Adrenal gland (tissue), 5 donors: ENCODE results near the gene FAM229A.

Experiments
- POLR2A ChIP-seq, 2 donors: fragments of 450-650 bp; IDR thresholded peaks; one replicate each; pipeline ENCODE4 v1.6.1; 2017; ENCODE audit warnings: antibody characterized with exemption in 2 of 2, mild to moderate bottlenecking in 2 of 2, moderate library complexity in 1 of 2
- TF ChIP-seq, protein P1 (sequence below), 6 experiments: fragments of 450-650 bp in 4 of 6; fragments of 200-600 bp in 2 of 6; sonication (generic) in 1 of 6; IDR thresholded peaks; 1 replicate in 5 of 6; 2 replicates in 1 of 6; pipeline versions ENCODE4 v1.5.1 to v1.8.0; 2016 to 2021; ENCODE audit warnings: antibody characterized with exemption in 6 of 6, mild to moderate bottlenecking in 2 of 6, moderate library complexity in 1 of 6
- donor health status: DM: no; HTN: no; CAD: no.

- TF ChIP-seq, protein P1, sequence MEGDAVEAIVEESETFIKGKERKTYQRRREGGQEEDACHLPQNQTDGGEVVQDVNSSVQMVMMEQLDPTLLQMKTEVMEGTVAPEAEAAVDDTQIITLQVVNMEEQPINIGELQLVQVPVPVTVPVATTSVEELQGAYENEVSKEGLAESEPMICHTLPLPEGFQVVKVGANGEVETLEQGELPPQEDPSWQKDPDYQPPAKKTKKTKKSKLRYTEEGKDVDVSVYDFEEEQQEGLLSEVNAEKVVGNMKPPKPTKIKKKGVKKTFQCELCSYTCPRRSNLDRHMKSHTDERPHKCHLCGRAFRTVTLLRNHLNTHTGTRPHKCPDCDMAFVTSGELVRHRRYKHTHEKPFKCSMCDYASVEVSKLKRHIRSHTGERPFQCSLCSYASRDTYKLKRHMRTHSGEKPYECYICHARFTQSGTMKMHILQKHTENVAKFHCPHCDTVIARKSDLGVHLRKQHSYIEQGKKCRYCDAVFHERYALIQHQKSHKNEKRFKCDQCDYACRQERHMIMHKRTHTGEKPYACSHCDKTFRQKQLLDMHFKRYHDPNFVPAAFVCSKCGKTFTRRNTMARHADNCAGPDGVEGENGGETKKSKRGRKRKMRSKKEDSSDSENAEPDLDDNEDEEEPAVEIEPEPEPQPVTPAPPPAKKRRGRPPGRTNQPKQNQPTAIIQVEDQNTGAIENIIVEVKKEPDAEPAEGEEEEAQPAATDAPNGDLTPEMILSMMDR (IDR thresholded peaks at IDR 0.05) = no peak
- no peak for TF ChIP-seq POLR2A (IDR thresholded peaks at IDR 0.05)
These were observed 15.4 kb upstream of the FAM229A start for GRCh38 chr1:32377541-32378220.
